Measurements from ENCODE around the gene CSNK1D. TPM values are rescaled to one million over a fixed set of nuclear protein-coding genes. Genes with fewer than 3 reads are reported as not detected.

The CSNK1D gene
- total and polyA plus RNA-seq, 2 experiments from 2014 or later, result 55.3 to 66.4 TPM

DNA sequence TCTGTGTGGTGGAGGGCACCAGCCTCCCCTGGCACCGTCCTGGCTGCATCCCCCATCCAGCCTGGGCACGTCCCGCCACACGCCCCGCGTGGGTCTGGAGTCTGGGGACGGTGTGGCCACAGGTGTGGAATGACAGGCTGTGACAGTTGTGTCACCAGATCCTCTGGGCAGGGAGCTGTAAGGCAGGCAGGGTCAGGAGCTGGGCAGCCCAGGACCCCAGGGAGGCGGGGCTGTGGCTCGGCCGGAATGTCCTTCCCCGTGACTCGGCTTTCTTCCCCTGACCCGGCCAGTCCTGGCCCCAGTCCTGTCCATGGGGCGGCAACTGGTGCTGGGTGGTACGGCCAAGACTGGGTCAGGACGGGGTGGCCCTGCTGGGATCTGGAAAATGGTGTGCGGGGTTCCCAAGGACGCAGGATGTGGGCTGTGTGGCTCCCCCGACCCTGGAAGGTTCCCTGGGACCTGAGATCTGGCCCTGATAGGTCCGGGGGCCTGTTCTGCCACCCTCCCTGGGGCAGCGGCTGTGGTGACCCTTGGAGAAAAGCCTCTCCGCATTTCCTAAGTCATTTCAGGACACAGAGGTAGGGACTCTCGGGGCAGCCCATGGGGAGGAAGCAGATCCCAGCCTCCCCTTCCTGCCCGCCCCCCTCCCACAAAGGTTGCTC is 48.0 kb downstream of the CSNK1D start:
- Histone ChIP-seq H3K9me2 (ENCODE audit: insufficient read depth) (no peaks in the 10 kb centered on the region), H2AFZ (no peak overlapping the region), H3K27ac (ENCODE audit: low read depth) (no peak overlapping the region), H3F3A (replicated peaks; ENCODE audit: low read depth) (no peaks in the 10 kb centered on the region), H3K4me2 (no peak overlapping the region), H3K79me2 (replicated peaks; ENCODE audit: insufficient read depth) (no peaks in the 10 kb centered on the region), H3K4me1 (ENCODE audit: insufficient read depth) (no peaks in the 10 kb centered on the region), H3K27me3 (ENCODE audit: insufficient read depth) (peaks cover 40% of the 10 kb centered on the region), H3K4me3 (no peak overlapping the region), H4K20me1 (replicated peaks; ENCODE audit: insufficient read depth) (no peaks in the 10 kb centered on the region; the same call in 1 of the 2 replicates), H3K36me3 (ENCODE audit: insufficient read depth) (no peaks in the 10 kb centered on the region)
- TF ChIP-seq ZNF114 (CRISPR knock-in tag; IDR thresholded peaks at IDR 0.05) (no peak), JUNB (IDR thresholded peaks at IDR 0.05; ENCODE audit: unreplicated experiment) (no peak), CREB1 (CRISPR knock-in tag; IDR thresholded peaks at IDR 0.05; ENCODE audit: low read depth) (no peak), NANOG (IDR thresholded peaks at IDR 0.05; ENCODE audit: borderline replicate concordance) (no peak), EZH2phosphoT487 (IDR thresholded peaks at IDR 0.05; ENCODE audit: unreplicated experiment) (no peak), STAT1 (IDR thresholded peaks at IDR 0.05; ENCODE audit: unreplicated experiment) (no peak), ZNF331 (CRISPR knock-in tag; IDR thresholded peaks at IDR 0.05; ENCODE audit: low read depth) (no peak), POLR2AphosphoS5 (IDR thresholded peaks at IDR 0.05; ENCODE audit: low read depth) (no peak)
- TF ChIP-seq, protein P1, sequence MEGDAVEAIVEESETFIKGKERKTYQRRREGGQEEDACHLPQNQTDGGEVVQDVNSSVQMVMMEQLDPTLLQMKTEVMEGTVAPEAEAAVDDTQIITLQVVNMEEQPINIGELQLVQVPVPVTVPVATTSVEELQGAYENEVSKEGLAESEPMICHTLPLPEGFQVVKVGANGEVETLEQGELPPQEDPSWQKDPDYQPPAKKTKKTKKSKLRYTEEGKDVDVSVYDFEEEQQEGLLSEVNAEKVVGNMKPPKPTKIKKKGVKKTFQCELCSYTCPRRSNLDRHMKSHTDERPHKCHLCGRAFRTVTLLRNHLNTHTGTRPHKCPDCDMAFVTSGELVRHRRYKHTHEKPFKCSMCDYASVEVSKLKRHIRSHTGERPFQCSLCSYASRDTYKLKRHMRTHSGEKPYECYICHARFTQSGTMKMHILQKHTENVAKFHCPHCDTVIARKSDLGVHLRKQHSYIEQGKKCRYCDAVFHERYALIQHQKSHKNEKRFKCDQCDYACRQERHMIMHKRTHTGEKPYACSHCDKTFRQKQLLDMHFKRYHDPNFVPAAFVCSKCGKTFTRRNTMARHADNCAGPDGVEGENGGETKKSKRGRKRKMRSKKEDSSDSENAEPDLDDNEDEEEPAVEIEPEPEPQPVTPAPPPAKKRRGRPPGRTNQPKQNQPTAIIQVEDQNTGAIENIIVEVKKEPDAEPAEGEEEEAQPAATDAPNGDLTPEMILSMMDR (conservative IDR thresholded peaks at IDR 0.05; ENCODE audit: low read depth in 2 of 2), result no peak
- TF ChIP-seq, protein P2, sequence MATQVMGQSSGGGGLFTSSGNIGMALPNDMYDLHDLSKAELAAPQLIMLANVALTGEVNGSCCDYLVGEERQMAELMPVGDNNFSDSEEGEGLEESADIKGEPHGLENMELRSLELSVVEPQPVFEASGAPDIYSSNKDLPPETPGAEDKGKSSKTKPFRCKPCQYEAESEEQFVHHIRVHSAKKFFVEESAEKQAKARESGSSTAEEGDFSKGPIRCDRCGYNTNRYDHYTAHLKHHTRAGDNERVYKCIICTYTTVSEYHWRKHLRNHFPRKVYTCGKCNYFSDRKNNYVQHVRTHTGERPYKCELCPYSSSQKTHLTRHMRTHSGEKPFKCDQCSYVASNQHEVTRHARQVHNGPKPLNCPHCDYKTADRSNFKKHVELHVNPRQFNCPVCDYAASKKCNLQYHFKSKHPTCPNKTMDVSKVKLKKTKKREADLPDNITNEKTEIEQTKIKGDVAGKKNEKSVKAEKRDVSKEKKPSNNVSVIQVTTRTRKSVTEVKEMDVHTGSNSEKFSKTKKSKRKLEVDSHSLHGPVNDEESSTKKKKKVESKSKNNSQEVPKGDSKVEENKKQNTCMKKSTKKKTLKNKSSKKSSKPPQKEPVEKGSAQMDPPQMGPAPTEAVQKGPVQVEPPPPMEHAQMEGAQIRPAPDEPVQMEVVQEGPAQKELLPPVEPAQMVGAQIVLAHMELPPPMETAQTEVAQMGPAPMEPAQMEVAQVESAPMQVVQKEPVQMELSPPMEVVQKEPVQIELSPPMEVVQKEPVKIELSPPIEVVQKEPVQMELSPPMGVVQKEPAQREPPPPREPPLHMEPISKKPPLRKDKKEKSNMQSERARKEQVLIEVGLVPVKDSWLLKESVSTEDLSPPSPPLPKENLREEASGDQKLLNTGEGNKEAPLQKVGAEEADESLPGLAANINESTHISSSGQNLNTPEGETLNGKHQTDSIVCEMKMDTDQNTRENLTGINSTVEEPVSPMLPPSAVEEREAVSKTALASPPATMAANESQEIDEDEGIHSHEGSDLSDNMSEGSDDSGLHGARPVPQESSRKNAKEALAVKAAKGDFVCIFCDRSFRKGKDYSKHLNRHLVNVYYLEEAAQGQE (IDR thresholded peaks at IDR 0.05; ENCODE audit: unreplicated experiment), result no peak
- TF ChIP-seq, protein P3, sequence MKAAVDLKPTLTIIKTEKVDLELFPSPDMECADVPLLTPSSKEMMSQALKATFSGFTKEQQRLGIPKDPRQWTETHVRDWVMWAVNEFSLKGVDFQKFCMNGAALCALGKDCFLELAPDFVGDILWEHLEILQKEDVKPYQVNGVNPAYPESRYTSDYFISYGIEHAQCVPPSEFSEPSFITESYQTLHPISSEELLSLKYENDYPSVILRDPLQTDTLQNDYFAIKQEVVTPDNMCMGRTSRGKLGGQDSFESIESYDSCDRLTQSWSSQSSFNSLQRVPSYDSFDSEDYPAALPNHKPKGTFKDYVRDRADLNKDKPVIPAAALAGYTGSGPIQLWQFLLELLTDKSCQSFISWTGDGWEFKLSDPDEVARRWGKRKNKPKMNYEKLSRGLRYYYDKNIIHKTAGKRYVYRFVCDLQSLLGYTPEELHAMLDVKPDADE (IDR thresholded peaks at IDR 0.05), result no peak
- H3K4me3 Mint-ChIP-seq, result no peak overlapping the region
- DNase-seq (ENCODE audit: low spot score), result no peak
- no peaks in the 10 kb centered on the region for H3K36me3 Mint-ChIP-seq (ENCODE audit: low read depth)
- H3K4me1 Mint-ChIP-seq, result no peaks in the 10 kb centered on the region; the same call in 2 of the 3 replicates
- ATAC-seq, result no peak
- no peak overlapping the region for H3K27ac Mint-ChIP-seq
- H3K9me3 Mint-ChIP-seq, result peaks cover 2% of the 10 kb centered on the region; the same call in 1 of the 3 replicates
- H3K27me3 Mint-ChIP-seq (ENCODE audit: insufficient read depth, low read depth, poor library complexity), result peaks cover 41% of the 10 kb centered on the region
